ENCODE data around the gene ANAPC10.

The ANAPC10 gene

GRCh38 chr4:144968606-144969005 is 129.4 kb downstream of the ANAPC10 start:
- no peaks in the 10 kb centered on the region for H3K9me2 ChIP-seq (ENCODE audit: low read depth, low read length)
- no peaks in the 10 kb centered on the region for H3F3A ChIP-seq (ENCODE audit: insufficient read depth, low read length)
- no peaks in the 10 kb centered on the region for H3K27me3 ChIP-seq (ENCODE audit: insufficient read depth, low read length)
- no peaks in the 10 kb centered on the region for H3K36me3 ChIP-seq (ENCODE audit: insufficient read depth, low read length)
- no peaks in the 10 kb centered on the region for H3K79me2 ChIP-seq (ENCODE audit: insufficient read depth, low read length)
- H3K4me1 ChIP-seq (ENCODE audit: insufficient read depth, low read length, severe bottlenecking): no peaks in the 10 kb centered on the region
- H3K27ac ChIP-seq (ENCODE audit: low read depth, low read length, poor library complexity, severe bottlenecking): no peak overlapping the region
- H2AFZ ChIP-seq (ENCODE audit: low read length): no peak overlapping the region
- no peak overlapping the region for H3K4me2 ChIP-seq (ENCODE audit: low read length)
- H3K9me3 ChIP-seq (ENCODE audit: low read length): no peaks in the 10 kb centered on the region
- H3K9ac ChIP-seq (ENCODE audit: low read length): no peak overlapping the region
- TF ChIP-seq CTCF (IDR thresholded peaks at IDR 0.05; ENCODE audit: low read length): no peak
- TF ChIP-seq EZH2 (IDR thresholded peaks at IDR 0.05; ENCODE audit: borderline replicate concordance, low read length): no peak
- H3K4me3 ChIP-seq (ENCODE audit: low read depth, low read length, poor library complexity, severe bottlenecking): no peak overlapping the region
- no peaks in the 10 kb centered on the region for H4K20me1 ChIP-seq (ENCODE audit: insufficient read depth, low read length)

GRCh38 chr4:144967161-144967560 is 130.8 kb downstream of the ANAPC10 start:
- Histone ChIP-seq H3K27me3 (ENCODE audit: insufficient read depth, low read length) (no peaks in the 10 kb centered on the region), H2AFZ (ENCODE audit: low read length) (no peak overlapping the region), H3K9ac (ENCODE audit: low read length) (no peak overlapping the region), H3K9me2 (ENCODE audit: low read depth, low read length) (no peaks in the 10 kb centered on the region), H3K4me2 (ENCODE audit: low read length) (no peak overlapping the region), H3K27ac (ENCODE audit: low read depth, low read length, poor library complexity, severe bottlenecking) (no peak overlapping the region), H3K79me2 (ENCODE audit: insufficient read depth, low read length) (no peaks in the 10 kb centered on the region), H3K4me1 (ENCODE audit: insufficient read depth, low read length, severe bottlenecking) (no peaks in the 10 kb centered on the region), H3F3A (ENCODE audit: insufficient read depth, low read length) (no peaks in the 10 kb centered on the region), H3K9me3 (ENCODE audit: low read length) (no peaks in the 10 kb centered on the region), H4K20me1 (ENCODE audit: insufficient read depth, low read length) (no peaks in the 10 kb centered on the region), H3K36me3 (ENCODE audit: insufficient read depth, low read length) (no peaks in the 10 kb centered on the region), H3K4me3 (ENCODE audit: low read depth, low read length, poor library complexity, severe bottlenecking) (no peak overlapping the region)
- TF ChIP-seq CTCF (IDR thresholded peaks at IDR 0.05; ENCODE audit: low read length) (no peak), EZH2 (IDR thresholded peaks at IDR 0.05; ENCODE audit: borderline replicate concordance, low read length) (no peak)

GRCh38 chr4:144962300-144962699 is 135.7 kb downstream of the ANAPC10 start:
- no peak overlapping the region for H3K4me3 ChIP-seq (ENCODE audit: low read depth, low read length, poor library complexity, severe bottlenecking)
- TF ChIP-seq CTCF (IDR thresholded peaks at IDR 0.05; ENCODE audit: low read length) (no peak), EZH2 (IDR thresholded peaks at IDR 0.05; ENCODE audit: borderline replicate concordance, low read length) (no peak)
- H4K20me1 ChIP-seq (ENCODE audit: insufficient read depth, low read length): no peaks in the 10 kb centered on the region

More at GRCh38 chr4:144962300-144962699, 135.7 kb downstream of the ANAPC10 start:
- Histone ChIP-seq H3K4me1 (ENCODE audit: insufficient read depth, low read length, severe bottlenecking) (no peaks in the 10 kb centered on the region), H3K36me3 (ENCODE audit: insufficient read depth, low read length) (no peaks in the 10 kb centered on the region), H3K27ac (ENCODE audit: low read depth, low read length, poor library complexity, severe bottlenecking) (no peak overlapping the region), H3K9me3 (ENCODE audit: low read length) (no peaks in the 10 kb centered on the region), H3K4me2 (ENCODE audit: low read length) (no peak overlapping the region), H3K79me2 (ENCODE audit: insufficient read depth, low read length) (no peaks in the 10 kb centered on the region), H3F3A (ENCODE audit: insufficient read depth, low read length) (no peaks in the 10 kb centered on the region), H3K27me3 (ENCODE audit: insufficient read depth, low read length) (no peaks in the 10 kb centered on the region), H3K9ac (ENCODE audit: low read length) (no peak overlapping the region), H2AFZ (ENCODE audit: low read length) (no peak overlapping the region), H3K9me2 (ENCODE audit: low read depth, low read length) (no peaks in the 10 kb centered on the region)
